Activated effector memory CD4-positive, alpha-beta T cell treated with anti-CD3 and anti-CD28 coated beads, Interleukin-2, amount 50 U/mL, for 16 hours (primary cell): ENCODE data around the gene PAPPA.

Experiments used
- DNase-seq: peaks from one replicate; pipeline ENCODE4 v3.0.0-alpha.2; 2020

The PAPPA gene

DNA sequence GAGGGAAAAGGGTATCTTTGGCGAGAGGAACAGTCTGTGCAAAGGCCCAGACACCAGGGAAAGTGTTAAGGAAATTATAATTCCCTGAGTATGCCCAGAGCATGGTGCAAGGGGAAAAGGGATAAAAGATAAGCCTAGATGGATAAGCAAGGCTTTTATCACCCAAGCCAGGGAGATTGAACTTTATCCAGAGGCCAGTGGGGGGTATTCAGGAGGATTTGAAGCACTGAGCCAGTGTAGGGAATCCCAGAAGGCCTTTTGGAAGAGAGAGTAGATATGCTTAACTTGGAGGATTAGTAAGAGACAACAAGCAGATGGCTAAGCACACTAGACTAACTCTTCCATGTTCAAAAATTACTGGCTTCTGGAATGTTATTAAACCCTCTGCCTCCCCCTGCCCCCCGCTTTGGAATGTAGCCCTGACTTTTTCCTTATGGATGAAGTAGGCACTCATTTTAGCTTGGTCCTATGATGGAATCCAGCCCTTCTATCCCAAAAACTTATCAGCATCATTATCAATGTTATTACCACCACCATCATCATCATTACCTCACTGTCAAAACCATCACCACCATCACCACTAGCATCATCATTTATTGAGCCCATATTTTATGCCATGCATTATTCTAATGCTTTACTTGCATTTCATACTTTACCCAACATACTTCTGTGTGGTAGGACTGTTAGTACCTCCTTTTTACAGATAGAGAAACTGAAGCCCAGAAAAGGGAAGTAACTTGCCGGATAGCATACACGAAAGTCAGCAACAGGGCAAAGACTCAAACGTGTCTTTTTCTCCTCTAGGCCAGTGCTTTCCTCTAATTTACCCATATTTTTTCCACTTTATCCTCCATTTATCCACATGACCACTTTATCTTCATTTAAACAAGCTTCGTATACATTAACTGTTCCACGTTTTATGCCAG is 237.0 kb downstream of the PAPPA start:
- no peak for DNase-seq

DNA sequence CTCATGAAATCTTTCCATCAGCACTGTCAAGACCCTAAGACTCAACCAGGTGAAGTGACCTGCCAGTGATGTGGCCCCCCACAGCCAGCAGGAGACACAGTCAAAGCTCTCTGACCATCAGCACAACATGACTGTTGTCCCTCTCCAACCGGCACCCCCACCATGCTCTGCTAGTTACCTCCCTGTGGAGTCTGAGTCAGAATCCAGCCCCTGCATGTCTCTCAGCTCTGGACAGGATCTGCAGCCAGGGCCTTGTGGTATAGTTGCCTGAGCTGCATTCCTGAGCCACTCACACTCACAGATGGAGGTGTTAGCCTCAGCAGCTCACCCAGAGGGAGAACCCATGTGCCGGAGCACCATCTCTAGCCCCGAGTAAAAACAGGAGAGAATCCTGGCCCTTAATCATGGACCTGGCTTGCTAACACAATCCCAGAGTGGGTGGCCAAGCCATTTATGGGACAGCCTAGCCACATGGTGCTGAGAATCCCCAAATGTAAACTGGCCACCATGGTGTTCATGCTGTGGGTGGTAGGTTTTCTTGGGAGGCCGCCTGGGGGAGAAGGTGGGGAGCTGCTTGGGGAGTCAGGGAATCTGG is 237.8 kb downstream of the PAPPA start:
- no peak for DNase-seq

DNA sequence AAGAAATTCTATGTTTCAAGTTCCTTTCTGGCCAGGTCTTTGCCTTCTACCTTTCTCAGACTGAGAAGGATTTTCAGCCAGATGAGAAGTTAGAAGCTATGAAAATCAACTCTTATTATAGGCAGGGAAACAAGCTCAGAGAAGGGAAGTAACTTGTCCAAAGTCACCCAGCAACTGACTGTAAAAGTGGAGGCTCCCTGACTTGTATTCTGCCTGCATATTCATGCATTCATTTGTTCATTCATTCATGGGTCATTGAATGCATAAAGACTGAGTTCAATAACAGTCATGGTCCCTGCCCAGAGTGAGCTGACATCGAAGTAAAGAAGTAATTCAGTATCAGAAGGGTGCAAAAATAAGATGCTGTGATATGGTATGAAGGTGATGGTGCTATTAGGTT is 239.6 kb downstream of the PAPPA start:
- no peak for DNase-seq

DNA sequence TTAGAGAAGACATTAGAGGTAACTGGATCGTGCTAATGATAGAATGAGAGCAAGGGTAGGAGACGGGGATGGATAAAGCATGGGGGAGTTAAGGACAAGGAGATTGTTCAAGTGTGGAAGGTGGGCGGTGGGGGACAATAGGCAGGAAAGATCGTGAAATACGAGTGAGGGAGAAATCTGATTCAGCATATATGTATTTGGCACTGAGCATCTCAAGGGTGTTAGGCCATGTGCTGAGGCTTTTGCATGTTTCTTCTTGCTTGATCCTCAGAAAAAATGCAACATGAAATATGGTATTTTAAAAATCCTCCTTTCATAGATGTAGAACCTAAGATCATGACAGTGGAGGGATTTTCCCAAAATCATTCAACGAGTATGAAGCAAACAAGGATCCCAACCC is 240.5 kb downstream of the PAPPA start:
- DNase-seq, result no peak

DNA sequence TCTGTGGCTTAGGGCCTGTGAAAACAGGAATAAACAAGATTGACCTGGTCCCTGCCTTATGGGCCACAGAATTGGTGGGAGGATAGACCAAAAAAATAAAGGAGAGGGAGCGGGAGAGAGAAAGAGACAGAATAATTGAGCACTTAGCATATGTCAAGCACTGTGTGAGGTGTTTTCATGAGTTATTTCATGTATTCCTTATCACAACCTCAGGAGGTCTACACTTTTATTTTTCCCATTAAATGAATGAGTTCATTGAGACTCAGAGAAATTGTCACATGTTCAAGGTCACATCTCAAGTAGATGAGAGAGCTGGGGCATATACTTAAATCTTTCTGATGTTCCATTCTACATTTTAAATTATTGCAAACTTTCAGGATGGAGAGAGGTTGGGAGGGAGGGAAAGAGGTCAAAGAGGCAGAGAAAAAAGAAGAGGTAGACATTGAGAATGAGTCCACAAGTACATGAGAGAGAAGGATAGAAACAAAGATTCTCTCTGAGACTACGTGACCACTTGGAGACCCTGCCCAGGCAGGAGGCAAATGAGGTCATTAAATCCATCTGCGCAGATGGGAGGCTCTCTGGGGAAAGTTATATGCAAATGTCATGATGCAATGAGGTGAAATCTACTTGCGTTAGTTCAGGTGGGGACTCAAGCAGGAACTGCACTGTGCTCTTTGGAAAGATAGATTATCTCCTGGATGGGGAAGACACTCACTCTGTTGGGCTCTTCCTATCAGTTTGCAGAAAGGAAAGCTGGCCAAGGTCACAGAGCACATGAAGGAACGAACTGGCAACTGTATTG is 241.5 kb downstream of the PAPPA start:
- no peak for DNase-seq

DNA sequence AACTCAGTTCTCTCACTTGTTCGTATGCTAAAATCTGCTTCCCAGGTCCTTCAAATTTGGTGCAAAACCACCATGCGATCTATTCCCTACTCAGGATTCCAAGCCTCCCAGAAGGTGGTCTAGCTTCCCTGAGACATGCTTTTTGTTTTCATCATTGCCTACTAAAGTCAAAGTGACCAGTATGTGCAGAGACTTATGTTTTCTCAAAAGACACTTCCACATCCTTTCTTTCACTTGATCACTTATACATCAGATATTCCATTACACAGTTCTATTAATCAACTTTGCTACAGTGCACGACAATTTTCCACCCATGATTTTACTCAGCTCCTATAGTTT is 242.1 kb downstream of the PAPPA start:
- no peak for DNase-seq

DNA sequence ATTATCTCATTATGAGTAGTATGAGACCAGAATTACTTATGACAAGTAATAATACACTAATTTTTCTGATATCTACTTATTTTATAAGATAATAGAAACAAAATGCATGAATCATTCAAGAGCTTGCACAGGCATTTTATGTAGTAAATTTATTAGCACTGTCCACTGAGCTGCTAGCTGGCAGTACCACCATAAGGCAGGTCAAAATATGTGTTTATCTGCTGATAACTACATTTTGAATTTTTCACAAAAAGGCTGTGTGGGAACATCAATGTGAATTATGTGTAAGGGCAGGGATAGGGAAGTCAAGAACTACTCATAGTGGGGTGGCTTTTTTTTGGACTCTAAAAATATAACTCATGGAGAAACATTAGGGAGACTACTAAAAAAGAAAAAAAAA is 249.6 kb downstream of the PAPPA start:
- DNase-seq, result no peak

DNA sequence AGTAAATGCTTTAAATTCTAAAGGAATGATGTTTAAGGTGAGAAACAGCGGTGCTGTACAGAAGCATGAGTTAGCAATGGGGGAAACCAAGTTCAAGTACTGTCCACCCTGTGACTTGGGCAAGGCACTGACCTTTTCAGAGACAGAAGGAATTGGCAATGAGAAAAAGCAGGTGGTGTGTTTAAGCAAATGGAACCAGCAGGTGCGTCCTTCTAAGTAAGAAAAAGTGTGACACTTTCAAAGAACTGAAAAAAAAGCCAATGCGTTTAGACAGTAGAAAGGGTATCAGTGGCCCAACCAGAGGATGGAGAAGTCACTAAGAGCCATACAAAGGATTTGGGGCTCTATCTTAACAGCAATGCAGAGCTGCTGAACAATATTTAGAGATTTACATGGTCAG is 250.6 kb downstream of the PAPPA start:
- DNase-seq, result no peak

DNA sequence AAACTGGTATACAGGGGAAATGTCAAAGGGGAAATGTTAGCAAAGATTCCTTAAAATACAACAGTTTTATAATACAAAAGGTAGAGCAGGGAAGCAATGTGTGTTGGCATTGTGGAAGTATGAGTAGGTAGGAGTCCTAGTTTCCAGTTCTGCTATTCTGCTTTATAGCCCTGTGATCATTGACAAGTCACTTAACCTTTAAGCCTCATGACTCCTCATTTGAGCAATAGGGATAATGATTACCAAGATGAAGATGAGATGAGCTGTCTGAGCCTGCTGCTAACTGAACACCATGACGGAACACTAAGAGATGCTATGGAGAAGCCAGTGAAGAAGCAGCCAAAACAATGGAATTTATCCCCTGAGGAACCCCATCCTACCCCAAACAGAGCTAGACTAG is 251.7 kb downstream of the PAPPA start:
- DNase-seq, result no peak

DNA sequence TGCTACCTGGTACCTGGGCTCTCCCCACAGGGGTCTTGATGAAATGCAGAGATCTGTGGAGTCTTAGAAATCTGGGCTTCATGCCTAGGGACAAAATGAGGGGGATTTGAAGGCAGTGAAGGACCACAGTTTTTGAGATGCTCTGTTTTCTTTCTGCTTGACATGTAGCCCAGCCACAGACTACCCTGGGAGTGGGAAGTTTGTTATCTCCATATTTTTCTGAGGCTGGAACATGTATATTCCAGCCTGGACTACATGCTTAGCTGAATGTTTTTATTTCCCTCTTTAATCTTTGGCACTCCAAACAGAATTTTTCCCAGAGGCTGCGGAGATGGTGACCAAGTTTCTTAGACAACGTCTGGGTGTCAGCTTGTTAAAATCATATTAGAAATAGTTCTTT is 252.9 kb downstream of the PAPPA start:
- no peak for DNase-seq

DNA sequence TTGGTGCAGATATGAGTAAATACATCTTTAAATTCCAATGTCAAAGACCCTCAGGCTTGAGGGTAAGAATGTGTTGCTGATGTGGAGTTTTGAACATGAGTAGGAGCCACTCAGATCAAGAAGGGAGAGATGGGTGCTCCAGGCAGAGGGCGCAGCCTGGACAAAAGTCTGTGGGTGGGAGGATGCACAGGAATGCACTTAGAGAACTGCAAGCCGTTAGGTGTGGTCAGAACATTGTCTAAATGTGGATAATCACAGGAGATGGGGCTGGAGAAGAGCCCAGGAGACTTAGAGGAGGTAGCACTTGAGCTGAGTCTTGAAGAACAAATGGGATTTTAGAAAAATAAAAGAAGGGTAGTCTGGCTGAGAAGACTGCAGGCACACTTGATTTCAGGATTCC is 255.5 kb downstream of the PAPPA start:
- no peak for DNase-seq

DNA sequence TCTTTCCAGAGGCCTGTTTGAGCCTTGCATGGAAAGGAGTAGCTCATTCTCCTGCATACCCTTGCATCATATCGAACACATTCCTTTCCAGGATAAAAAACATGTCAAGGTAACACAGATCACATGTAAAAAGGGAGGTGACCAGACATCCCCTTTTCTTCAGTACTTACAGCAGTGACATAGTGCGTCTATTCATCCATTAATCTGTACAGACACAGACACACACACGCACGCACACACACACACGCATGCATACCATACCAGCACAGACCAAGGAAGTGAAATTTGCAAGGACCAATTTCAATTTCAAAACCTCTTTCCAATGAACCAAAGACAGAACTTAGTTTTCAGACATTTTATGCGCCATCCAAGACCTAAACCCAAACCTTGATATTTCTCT is 256.0 kb downstream of the PAPPA start:
- no peak for DNase-seq

DNA sequence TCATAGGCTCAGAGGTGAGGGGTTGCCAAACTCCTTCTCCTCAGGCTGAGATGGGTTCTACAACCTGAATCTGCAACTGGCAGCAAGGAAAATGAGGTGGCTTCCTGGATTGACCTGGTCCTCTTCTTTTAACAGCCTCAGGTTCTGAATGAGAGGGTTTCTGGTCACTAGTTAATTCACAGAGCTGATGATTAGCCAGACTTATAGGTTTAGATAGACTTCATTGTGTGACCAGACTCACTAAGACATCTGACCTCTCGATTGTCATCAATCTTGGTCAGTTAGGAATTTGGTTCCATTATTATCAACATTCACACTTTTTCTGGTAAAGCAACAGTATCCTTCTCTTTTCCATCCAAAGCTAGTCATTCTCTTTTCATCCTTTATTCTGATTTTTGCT is 257.9 kb downstream of the PAPPA start:
- no peak for DNase-seq

DNA sequence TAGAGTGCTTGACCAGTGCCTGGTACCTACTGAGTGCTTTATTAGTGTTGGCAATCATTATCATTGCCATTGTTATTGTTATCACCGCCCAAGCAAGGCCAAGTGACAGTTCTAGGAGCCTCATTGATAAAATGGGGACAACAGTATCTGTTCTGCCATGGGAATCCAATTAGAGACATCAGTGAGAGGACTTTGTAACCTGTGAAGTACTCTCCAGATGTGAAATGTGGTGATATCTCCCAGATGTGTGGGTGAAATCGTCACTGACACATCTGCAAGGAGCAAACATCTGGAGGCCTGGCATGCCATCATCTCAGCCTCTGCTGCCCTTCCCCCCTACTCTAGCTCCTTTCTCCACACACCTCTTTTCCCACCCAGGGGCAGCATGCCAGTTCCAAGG is 260.8 kb downstream of the PAPPA start:
- DNase-seq, result no peak

DNA sequence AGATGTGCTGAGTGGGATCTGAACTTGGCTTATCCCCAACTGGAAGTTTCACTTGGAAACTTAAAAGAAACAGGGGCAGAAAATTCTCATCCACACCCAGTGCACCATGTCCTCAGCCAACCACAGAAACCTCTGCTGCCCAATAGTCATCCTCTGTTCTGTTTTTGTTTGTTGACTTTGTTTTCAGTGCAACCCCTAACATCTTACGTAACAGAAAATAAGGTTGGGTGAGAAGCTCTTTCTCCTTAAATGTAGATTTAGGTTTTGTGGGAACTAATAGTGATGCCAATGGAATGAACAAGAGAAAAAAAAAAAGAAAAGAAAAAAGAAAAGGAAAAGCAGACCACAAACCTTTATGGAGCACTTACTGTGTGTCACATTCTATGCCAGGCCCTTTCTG is 262.8 kb downstream of the PAPPA start:
- DNase-seq, result no peak

DNA sequence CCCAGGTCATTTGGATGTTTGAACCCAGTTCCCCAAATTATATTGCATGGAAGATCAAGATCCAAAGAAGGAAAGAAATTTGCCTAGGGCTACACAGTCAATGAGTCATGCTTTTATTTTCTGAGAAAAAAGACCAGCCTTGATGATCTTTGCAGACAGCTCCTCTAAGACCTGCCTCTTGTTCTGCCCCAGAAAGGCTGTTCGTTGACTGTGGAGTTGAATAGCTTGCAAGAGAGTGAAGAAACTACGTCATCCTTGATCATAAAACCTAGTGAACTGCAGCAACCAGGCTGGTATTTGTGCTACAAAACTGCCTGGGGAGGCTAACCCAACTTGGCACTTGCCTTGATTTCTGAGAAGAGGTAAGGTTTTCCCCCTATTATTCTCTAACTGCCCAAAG is 263.9 kb downstream of the PAPPA start:
- DNase-seq, result no peak

DNA sequence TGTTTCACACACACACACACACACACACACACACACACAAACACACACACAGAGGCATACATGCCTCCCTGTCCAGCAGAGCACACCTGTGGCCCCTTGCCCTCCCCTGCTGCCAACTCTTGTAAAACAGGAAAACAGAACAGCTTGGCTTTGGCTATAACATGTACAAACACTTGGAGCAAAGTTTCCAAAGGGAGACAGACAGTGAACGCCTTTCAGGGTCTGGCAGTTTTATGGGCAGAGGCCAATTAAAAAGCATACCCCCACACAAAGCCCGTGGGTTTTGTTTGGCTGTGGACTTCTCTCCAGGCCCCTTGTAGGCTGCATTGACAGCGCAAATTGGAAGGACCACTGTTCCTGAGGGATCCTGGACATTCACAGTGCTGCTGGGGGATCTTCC is 265.6 kb downstream of the PAPPA start:
- no peak for DNase-seq

DNA sequence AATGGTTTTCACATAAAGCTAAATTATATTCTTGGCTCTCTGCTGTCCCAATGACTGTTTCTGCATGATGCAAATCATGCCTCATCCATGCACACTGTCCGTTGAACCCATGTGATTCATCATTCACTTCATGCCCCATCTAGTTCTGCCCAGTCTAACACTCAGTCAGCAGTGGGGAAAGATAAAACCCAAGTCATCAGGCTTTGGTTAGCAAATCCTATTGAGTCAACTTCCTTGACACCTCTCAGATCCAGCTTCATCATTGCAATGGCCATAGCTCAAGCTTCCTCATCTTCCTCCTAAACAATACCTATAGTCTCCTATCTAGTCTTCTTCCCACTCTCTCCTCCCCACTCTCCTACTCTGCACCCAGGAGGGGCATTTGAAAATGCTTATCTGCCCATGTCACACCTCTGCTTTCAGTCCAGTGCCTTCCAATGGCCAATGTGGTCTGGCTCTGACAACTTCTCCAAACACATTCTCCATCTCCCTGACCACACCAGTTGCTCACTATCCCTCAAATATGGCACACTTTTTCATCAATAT is 267.5 kb downstream of the PAPPA start:
- no peak for DNase-seq

DNA sequence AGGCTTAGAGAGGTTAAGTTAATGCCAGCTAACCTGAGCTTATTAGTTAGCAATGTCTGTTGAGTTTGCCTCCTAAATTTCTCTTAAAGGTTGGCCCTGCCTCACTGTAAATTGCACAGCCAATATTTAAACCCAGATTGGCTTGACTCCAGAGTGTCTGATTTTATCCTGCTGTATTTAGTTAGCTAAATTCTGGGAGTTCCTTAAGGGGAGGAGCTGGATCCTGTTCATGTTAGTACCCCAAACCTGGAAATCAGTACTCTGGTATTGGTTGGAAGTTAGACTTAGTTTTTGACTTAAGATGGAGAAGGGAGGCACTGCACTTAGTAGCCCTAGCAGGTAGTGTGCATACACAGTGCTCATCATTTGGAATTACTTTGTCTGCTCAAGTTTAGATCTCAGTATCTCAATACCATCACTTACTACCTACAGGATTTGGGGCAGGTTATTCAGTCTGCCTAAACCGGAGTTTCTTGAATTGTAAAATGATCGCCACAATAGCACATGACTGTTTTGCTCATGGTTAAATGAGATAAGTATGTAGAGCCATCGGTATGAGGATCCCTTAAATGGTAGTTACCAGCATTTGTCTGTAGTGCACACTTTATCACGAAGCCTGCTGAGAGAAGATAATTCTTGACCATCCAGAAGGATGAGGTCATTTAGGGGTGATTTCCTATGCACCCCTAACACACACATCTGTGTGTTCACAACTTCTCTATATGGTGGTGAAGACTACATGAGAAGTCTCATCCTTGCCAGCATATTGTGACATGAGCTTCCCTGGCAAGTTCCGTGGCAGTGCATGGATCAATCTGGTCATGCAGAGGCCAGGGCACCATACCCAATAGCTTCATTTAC is 268.8 kb downstream of the PAPPA start:
- DNase-seq, result no peak

DNA sequence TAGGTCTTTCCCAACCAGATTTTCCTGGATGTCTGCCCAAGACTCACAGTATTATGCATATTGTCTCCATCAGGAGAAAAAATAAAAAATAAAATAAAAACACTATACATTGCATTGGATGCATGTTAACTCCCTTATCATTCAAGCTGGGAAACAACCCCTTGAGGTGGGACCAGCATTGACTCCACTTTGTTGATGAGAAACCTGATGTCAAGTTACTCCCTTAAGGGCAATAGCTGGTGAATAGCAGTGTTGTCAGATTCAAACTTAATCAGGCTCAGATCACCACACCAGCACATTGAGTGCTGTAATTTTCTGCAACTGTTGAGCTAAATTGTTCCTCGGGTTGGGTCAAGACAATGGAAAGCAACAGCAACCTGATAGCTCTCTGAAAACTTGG is 269.6 kb downstream of the PAPPA start:
- DNase-seq, result no peak

DNA sequence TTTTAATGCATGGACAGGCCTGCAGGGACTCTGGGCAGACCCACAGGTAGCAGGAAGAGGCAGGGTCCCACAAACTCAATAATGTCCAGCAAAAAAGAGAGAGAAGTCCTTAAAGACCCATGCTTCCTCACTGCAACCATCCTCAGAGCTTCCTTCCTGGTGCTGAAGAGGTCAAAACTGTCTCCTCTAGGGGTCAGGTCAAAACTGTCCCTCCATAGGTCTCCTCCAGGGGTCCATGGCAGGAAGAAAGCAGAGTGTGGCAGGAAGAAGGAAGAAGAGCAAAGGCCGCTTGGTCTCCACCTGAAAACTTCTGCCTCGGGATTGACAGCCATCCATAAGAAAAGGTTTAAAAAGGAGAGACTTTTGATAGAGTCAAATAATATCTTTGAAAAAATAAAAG is 271.7 kb downstream of the PAPPA start:
- DNase-seq, result no peak

DNA sequence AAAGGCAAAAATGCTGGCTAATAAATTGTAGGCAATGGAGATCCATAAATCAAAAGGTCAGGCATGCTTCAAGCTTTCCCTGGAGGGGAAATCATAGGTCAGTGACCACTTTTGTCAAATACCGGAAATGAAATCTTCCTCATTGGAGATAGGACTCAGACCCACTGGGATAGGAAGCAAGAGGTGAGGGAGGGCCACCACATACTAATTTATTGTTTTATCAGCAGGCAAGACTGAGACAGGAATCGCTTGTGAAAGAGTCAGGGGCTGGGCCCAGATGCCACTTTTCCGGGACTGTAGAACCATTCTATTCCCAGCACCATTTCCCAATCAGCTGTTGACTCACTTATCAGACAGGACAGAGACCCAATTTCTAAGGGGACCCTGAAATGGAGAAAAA is 277.3 kb downstream of the PAPPA start:
- DNase-seq, result no peak

DNA sequence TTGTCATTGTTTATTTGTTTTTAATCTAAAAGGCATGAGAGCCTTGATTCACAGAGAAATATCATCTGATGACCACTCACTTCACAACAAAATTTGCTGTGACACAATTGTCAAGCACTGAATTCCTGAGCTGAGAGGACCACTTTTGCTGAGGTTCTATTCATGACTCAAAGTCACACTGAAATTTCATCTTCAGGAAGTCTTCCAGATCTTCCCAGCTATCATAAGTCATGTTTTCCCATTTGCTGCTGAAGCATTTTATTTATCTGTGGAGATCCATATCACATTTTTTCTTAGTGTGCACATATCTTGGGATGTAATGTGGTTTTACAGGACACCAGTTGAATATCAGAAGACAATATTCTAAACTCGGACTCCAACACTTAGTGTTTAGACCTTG is 278.5 kb downstream of the PAPPA start:
- no peak for DNase-seq
